ENCODE data around the gene GABARAP.

- TF ChIP-seq CTCF (IDR thresholded peaks at IDR 0.05; ENCODE audit: low read depth, low read length, poor library complexity, severe bottlenecking) = no peak
- no peak for TF ChIP-seq EZH2phosphoT487 (IDR thresholded peaks at IDR 0.05; ENCODE audit: borderline replicate concordance, low read length)
Measured at GRCh38 chr17:7289256-7290032, 47.2 kb upstream of the GABARAP start.

All from DOHH2 (cell line).